TTC549 (cell line): ENCODE data around the gene BANP.
"Not testable (repeated sequence)": the region's sequence is repeated elsewhere in the genome, so short reads cannot be mapped to it uniquely, and the experiment has no call there.

Experiments
- FAIRE-seq: peaks from 2 replicates; lab custom pipeline; 2012; peaks lifted over from hg19 to GRCh38; lab: Jason Lieb, UNC

Gene BANP

DNA sequence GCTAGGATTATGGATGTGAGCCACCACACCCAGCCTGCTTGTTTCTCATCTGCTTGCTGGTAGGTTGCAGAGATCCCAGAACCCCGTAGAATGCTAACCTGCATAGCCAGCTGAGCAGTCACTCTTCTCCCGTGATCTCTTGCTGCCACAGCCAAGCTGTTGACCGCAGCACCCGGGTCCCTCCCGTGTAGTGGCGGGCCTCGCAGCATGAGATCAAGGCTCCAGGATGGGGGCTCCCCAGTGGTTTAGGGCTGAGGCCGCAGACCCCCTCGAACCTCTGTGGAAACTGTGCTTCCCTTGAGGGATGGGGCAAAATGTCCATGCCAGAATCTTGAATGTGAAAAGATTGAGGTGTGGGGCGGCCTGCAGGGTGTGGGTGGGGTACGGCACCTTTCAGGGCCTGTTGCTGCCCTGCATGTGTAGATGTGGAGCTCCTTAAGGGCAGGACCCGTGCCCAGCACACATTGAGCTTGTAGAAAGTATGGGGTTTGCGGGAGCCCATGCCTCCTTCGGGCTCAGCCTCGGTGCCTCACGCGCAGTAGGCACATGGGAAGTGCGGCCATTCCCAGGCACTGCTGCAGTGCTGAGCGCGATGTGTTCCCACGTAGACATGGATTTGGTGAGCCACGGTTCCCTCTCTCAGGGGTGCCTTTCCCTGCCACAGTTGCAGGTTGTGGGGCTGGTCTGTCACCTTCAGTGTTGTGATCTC lies 99.9 kb downstream of the BANP start:
- no peak for FAIRE-seq

DNA sequence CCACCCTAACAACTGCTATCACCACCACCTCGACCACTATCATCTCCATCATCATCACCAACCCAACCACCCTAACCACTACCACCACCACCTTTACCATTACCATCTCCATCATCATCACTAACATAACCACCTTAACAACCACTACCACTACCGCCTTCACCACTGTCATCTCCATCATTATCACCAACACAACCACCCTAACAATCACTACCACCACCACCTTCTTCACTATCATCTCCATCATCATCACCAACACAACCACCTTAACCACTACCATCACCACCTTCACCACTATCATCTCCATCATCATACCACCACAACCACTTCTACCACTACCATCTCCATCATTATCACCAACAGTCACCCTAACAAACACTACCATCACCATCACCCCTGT lies 101.4 kb downstream of the BANP start:
- no peak for FAIRE-seq

DNA sequence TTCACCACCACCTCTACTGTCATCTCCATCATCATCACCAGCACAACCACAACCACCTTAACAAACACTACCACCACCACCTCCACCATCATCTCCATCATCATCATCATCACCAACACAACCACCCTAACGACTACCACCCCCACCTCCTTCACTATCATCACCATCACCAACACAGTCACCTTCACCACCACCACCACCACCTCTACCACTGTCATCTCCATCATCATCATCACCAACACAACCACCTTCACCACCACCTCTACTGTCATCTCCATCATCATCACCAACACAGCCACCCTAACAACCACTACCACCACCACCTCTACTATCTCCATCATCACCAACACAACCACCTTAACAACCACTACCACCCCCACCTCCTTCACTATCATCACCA lies 102.2 kb downstream of the BANP start:
- not testable (repeated sequence) for FAIRE-seq

DNA sequence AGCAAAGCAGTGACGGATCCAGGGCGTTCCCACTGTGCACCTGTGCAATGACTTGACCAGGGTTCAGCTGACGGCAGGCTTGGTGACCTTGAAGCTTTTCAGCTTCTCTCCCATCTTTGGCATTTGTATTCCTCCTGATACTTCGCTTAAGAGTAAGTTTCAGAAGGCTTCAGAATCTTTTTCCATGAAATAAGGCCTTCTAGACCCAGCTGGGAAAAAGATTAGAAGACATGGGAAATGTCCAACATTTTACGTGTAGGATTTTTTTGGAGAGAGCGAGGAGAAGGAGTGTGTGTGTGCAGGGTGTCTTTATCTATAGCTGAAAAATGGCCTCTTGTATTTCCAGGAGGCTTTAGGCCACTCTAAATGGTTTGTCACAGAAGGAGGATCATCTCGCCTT lies 104.1 kb downstream of the BANP start:
- no peak for FAIRE-seq

DNA sequence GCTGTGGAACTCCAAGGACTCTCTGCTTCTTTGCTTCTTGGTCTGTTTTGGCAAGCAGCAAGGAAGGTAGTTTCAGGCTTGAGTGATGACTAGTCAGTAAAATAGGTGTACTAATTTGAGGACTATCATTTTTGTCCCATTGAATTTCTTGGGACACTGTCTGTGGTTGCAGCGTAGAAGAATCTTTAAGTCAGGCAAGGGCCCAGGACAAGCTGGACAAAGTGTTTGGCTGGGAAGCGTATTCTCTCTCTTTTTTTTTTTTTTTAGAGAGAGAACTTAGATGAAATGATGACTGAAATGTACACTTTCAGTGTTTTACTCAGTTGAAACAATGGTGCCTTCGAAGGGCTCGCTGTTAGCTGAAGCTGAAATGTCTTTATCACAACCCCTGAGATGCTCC lies 105.0 kb downstream of the BANP start:
- FAIRE-seq = no peak

DNA sequence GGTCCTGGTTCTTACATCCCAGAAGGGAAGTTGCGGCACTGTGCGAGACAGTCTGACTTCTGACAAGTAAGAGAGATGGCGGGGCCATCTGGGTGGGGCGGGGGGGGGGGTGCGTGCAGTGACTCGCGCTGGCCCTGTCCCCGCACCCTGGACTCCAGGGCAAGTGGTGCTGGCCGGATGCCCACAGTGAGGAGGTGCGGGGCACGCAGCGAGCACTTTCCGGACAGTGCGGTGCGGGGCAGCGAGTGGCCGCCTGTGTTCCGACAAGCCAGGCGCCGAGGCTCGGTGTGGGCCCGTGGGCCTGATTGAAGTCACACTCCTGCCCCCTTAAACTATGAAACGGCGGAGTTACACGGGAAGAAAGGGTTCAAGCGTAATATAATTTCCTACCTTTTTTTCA lies 106.4 kb downstream of the BANP start:
- FAIRE-seq = no peak

DNA sequence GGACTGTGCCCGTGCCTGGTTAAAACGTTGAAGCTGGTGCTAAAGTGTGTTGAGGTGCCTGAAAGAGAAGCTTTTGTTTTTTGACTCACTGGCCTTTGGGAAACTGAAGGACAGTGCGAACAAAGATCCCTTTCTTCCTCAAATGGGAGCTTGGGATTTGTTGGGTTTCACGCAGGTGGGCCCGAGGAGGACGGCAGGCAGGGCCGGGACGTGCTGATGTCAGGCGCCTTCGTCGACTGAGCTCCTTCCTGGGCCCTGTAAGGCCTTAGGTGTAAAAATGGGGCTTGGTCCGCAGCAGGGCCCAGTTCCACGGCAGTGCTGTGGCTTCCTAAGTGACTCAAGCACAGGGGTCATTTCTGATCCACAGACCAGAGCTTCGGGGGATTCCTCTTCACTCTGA lies 106.9 kb downstream of the BANP start:
- no peak for FAIRE-seq

DNA sequence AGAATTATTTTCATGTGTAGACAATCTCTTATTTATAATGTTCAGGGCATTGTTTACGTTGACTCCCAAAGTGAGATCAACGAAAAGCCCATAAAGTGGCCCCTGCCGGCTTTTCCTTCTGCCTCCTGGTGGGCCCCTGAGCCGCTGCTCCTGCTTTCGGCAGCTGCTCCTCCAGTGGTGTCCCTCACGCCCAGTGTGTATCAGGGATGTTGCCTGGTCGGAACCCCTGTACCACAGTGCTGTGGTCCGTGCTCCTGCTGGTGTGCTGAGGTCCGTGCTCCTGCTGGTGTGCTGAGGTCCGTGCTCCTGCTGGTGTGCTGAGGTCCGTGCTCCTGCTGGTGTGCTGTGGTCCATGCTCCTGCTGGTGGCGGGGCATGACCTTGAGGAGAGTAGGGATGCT lies 107.6 kb downstream of the BANP start:
- FAIRE-seq = no peak

DNA sequence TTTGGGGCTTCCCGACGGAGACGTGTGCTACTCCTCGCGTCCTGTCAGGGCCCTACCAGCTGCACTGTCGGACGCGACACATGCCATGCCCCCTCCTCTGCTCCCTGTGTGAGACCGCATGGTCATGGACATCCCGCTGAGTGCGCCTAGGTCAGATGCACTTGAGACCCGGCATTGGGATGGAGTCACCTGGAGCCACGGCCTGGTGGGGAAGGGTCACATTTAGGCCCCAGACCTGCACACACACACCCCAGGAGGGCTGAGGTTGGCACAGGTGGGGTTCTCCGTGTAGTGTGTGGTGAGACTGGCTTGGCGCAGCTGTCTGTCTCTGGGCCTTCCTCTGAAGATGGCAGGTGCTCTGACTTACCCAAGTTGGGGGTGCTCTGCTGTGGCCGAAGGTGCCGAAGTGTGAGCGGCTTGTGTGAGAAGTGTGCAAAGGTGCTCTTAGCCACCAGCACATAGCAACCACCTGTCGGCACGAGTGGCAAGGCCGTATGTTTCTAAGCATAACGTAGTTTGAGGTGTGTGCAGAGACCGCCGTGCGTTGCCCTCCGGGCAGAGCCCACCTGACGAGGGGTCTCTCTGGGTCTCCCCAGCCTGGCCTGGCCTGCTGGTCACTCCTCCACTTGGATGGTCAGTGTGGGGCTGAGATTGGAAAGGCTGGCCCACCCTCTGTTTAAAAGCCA lies 108.6 kb downstream of the BANP start:
- FAIRE-seq = no peak

DNA sequence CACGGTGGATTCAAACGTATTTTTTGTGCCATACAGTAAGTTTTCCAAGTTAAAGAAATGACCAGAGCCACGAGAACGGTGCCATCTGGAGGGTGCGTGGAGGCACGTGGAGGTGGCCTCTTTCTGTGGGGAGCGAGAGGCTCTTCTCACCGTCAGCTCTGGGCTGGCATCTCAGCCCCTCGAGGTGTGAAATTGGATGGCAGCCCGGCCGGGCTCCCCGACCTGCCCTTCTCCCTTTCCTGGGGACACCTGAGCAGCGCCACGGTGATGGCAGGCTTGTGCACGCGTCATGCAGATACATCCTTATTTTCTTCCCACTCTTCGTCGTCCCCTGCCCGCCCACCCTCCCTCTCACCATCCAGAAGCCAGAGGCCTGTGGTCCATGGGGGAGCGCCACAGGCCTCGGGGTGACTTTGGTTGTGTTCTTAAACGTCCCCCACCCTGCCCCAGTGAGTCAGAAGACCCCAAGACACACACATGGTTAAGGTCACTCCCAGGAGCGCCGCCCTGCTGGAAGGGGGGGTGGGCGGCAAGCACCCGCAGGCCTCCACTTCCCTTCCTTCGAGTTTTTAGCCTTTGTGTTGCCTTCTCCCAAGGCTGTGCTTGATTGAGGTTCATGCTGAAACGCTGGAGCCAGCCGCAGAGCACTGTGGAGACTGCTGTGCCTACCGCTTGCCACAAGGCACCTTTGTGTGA lies 109.4 kb downstream of the BANP start:
- no peak for FAIRE-seq

DNA sequence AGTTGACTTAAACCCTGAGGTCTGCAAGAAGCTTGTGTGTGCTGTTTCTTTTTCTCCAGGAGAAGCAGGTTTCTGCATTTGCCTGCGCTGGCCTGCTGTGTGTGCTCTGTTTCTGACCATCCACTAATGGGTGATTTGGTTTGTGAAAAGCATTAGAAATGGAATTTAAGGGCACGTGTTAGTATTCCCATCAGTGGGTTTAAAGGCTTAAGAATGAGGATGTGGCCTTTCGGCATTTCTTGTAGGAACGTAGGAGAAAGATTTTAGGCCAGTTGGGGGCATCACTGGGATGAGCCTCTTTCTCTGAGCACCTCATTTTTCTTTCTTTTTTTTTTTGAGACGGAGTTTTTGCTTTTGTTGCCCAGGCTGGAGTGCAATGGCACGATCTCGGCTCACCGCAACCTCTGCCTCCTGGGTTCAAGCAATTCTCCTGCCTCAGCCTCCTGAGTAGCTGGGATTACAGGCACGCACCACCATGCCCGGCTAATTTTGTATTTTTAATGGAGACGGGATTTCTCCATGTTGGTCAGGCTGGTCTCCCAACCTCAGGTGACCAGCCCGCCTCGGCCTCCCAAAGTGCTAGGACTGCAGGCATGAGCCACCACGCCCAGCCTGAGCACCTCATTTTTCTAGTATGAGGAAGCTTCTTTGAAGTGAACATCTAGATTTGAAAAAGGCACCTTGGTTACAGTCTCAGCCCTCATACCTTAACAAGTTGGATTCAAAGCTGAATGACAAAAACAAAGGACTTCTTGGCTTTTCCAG lies 110.3 kb downstream of the BANP start:
- no peak for FAIRE-seq

DNA sequence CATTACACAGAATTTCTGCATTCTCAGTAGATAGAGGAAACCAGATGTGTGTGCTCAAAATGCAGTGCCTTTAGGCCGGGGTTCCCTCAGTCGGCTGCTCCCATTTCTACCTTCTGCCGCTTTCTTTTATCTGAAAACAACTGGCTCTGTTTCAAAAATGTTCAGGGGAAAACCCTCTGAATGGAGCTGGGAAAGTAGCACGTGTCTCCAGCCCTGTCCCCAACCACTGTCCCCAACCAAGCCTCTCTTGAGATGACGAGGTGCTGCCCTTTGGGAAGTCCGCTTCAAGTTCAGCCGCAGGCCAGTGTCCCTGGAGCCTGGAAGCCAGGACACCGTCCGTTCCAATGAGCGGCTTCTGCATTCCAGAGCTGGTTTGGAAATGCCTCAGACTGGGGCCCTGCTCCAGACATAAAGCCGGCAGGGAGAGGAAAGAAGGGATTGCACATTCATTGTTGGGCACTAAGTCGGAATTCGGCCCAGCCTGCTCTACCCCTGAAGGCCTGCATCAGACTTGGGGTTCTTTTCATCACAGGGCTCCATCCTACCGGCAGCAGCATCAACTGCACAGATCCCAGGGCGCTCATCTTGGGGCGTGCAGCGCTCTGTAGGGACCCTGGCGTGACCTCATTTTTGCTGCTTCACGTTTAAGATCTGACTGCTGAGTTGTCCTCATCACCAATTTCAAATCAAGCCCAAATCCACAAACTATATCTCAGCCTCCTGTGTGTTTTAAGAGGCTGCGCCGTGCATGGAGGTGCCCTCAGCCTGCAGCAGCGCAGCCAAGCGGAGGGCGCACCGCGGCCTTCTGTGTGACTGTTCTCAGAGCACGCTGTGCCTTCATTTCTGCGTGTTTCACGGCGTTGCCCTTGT lies 111.3 kb downstream of the BANP start:
- no peak for FAIRE-seq

DNA sequence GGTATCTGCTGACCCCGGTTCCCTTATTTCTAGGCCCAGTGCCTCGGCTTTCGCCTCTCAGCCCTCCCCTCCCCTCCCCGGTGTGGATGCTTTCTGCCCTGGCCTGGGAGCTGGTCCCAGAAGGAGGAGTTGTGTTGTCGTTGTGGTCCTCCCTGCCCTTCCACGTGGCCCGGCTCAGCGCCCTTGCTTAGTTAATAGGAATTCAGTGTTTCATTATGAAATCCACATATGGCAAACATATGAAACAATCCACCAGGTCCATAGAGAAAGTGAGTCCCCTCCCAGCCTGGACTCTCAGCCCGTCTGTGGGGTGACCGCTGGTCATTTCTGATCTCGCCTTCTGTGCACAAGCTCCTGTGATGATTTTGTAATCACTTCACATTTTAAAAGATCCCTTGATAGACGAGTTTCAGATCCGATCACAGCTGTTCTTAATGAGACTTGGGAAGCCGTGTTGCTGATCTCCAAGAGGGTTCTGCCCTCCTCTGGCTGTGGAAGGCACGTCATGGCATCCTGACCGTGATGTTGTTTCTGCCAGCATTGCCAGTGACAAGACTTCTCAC lies 112.1 kb downstream of the BANP start:
- no peak for FAIRE-seq

DNA sequence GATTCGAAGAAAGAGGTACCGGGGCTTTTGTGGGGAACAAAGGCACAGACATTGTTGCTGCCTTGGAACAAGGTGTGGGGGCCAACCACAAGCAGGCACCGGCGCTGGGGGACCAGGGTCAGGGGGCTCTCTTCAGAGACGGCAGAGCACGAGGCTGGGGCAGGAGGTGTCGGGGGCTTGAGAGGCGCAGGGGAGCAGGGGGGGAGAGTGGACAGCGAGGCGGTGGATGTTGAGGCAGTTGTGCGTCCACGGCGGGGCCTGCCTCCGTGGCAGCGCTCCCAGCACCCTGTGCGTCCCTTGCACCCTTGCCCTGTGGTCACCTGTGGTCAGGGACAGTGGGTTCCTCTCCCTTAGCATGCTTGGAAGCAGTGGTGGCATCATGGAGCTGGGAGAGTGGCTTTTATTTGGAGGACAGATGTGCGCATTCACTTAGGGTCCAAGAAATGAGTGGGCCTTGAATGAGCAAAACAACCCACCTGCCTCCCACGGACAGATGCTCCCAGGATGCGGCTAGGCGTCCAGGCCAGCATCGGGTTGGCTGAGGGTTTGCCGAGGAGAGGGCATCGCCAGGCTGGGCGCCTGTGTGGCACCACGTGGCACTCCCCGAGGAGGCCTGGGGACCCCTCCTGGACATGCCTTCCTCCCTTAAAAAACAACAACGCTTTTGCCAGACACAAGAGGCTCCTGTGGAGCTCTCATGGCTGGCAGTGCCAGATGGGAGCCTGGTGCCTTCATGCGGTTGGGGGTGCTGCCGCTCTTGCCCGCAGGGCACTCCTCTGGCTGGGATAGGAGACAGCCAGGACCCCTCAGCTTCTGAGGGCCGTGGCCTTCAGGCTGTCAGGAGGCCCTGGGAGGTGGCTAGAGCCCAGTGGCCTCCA lies 113.0 kb downstream of the BANP start:
- no peak for FAIRE-seq

DNA sequence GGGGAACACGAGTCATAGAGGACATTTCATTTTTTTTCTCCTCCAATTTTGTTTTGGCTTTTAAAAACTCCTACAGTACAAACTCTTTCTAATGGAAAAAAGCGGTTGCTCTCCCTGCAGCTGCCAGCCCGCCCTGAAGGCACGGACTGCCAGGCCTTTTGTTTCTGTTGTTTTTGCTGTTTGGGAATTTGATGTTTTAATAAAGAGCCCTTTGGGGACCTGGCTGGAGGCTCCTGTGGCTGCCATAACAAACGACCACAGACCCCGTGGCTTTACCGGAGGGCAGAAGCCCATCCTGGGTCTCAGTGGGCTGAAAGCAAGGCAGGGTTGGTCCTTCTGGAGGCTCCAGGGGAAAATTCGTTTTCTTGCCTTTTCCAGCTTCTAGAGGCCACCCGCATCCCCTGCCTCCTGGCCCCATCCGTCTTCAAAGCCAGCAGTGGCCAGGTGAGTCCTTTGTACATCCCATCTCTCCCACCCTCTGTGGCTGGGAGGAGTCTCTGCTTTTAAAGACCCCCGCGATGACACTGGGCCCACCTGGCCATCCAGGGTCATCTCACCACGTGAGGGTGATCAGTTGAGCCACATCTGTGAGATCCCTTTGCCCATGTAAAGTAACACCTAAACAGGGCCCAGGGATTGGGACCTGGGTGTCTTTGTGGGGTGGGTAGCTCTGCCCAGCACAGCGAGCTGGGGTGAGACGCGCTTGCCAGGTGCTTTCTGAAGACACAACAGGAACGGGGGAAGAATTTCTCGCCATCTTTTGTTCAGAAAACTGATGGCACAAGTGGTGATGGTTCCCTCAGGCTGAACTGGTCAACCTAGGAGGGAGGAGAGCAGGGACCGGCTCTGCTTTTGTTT lies 113.9 kb downstream of the BANP start:
- no peak for FAIRE-seq

DNA sequence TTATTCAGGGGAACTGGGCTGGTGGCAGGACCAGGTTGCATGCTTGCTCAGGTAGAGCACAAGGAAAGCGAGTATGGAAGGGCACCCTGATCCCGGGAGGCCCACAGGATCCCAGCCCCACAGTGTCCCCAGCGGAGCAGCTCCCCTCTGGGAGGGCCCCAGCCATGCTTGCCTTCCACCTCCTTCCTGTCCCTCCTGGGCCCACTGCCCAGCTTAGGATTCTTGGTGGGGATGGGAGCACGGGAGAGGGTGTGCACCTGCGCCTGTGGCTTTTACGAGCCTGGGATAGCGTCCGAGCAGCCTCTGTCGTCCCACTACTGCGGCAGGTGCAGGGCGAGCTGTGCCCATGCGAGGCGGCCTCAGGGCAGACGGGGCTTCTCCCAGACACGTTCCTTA lies 114.5 kb downstream of the BANP start:
- no peak for FAIRE-seq

DNA sequence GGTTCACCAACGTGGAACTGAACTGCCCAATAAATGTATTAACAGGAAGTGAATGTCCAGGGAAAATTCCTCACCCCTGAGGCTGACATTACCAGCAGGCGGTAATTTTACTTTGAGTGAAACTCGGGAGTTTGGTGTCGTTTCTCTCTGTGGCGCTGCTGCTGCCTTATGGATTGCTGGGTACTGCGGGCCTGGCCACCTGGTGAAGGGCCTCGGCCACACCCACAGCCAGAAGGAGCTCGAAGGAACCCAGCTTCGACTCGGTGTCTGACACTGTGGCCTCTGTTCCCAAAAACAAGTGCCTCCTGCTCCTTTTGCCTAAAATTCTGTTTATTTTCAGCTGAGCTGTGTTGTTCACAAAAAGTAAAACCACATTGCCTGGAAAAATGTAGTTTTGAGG lies 115.0 kb downstream of the BANP start:
- no peak for FAIRE-seq

DNA sequence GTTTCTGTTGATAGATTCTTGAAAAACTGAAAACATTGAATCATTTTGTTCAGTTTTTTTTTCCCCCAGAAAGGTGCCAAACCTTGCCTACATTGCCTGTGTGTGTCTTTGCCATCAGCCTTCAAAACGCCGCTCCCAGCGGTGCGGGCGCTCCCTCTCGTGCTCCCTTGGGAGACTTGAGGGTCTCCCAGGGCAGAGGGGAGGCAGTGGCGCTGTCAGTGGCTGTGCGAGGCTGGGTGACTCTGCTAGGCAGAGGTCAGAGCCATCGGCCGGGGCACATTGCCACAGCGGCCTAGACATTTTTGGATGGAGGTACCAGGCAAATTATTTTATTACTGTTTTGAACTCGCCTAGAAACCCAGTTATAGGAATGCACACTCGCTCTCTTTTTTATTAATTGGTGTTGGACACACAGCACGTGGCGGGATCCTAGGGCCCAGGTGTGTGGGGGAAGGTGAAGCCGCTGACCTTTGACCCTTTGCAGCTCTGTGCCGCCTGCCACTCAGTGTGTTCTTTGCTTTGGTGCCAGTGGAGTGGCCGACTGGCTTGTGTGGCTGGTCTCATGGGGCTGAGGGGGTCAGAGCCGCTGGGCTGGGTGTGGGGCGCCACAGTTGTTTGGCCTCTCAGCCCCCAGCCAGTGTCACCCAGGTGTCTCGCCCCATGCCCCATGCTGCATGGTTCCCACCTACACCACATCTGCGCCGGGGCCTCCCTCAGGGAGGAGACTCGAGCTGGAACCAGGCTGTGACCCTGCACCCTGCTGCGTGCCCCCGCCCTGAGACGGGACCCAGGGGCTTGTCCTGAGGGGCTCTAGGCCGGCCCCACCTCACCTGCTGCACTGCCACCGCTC lies 115.7 kb downstream of the BANP start:
- FAIRE-seq = no peak
